CD14-positive monocyte (primary cell): ENCODE results near the gene COA3. TPM values are rescaled to one million over a fixed set of nuclear protein-coding genes. Genes with fewer than 3 reads are reported as not detected.

ENCODE experiments used
- DNase-seq, 3 donors: peaks; one replicate each; pipeline ENCODE4 v3.0.0-alpha.2; 2011 to 2022
- H2AFZ ChIP-seq: 2 replicates; pipeline ENCODE4 v1.6.0; 2012; ENCODE audit warnings: mild to moderate bottlenecking, low read depth, low read length, inconsistent platforms; ENCODE audit not compliant: insufficient read depth, poor library complexity, severe bottlenecking
- H3K27ac ChIP-seq, 2 donors: 1 replicate in 1 of 2; 2 replicates in 1 of 2; pipeline ENCODE4 v1.5.1; 2012 to 2013; ENCODE audit warnings: low read length in 2 of 2, control low read depth in 1 of 2, inconsistent platforms in 1 of 2, low read depth in 1 of 2, mild to moderate bottlenecking in 1 of 2
- H3K27me3 ChIP-seq, 2 donors: one replicate each; pipeline versions ENCODE4 v1.6.0 to v1.6.1; 2011 to 2013; ENCODE audit warnings: low read length in 2 of 2; ENCODE audit not compliant: control insufficient read depth in 2 of 2, insufficient read depth in 2 of 2
- H3K36me3 ChIP-seq, 2 donors: replicated peaks in 1 of 2; 1 replicate in 1 of 2; 2 replicates in 1 of 2; pipeline versions ENCODE4 v1.5.1 to v1.6.1; 2012 to 2013; ENCODE audit warnings: low read length in 2 of 2, control low read depth in 1 of 2, inconsistent platforms in 1 of 2, mild to moderate bottlenecking in 1 of 2; ENCODE audit not compliant: insufficient read depth in 2 of 2, control insufficient read depth in 1 of 2
- H3K4me1 ChIP-seq, 2 donors: 1 replicate in 1 of 2; 2 replicates in 1 of 2; pipeline versions ENCODE4 v1.5.1 to v1.6.1; 2012 to 2013; ENCODE audit warnings: low read length in 2 of 2, control low read depth in 1 of 2, inconsistent platforms in 1 of 2, mild to moderate bottlenecking in 1 of 2, moderate library complexity in 1 of 2; ENCODE audit not compliant: insufficient read depth in 2 of 2, control insufficient read depth in 1 of 2
- H3K4me2 ChIP-seq: replicated peaks from 2 replicates; pipeline ENCODE3; 2012; ENCODE audit warnings: low read length, moderate library complexity, mild to moderate bottlenecking; ENCODE audit not compliant: poor library complexity, severe bottlenecking; ENCODE audit errors: extremely low read depth
- H3K4me3 ChIP-seq, 3 experiments: fragments of 200-600 bp in 1 of 3; sonication (generic) in 1 of 3; replicated peaks in 1 of 3; 1 replicate in 2 of 3; 2 replicates in 1 of 3; pipeline ENCODE4 v1.5.1; 2011 to 2013; ENCODE audit warnings: low read length in 3 of 3, mild to moderate bottlenecking in 3 of 3, control low read depth in 2 of 3, low read depth in 2 of 3, inconsistent platforms in 1 of 3, moderate library complexity in 1 of 3
- H3K79me2 ChIP-seq: 2 replicates; pipeline ENCODE4 v1.6.0; 2012; ENCODE audit warnings: mild to moderate bottlenecking, control low read depth, inconsistent platforms, low read length, moderate library complexity; ENCODE audit not compliant: insufficient read depth
- H3K9ac ChIP-seq: 2 replicates; pipeline ENCODE4 v1.6.0; 2017; ENCODE audit warnings: low read length, mild to moderate bottlenecking; ENCODE audit not compliant: insufficient read depth, poor library complexity, severe bottlenecking
- H3K9me3 ChIP-seq, 2 donors: replicated peaks in 1 of 2; 1 replicate in 1 of 2; 2 replicates in 1 of 2; pipeline versions ENCODE4 v1.5.1 to v1.6.1; 2012 to 2013; ENCODE audit warnings: low read length in 2 of 2, control low read depth in 1 of 2; ENCODE audit not compliant: control insufficient read depth in 1 of 2, insufficient read depth in 1 of 2
- H4K20me1 ChIP-seq: 2 replicates; pipeline ENCODE4 v1.6.0; 2012; ENCODE audit warnings: mild to moderate bottlenecking, low read length, control low read depth, moderate library complexity; ENCODE audit not compliant: insufficient read depth
- H3K27ac Mint-ChIP-seq, 7 donors: one replicate each; pipeline ENCODE4 v1.8.0; 2020; ENCODE audit warnings: mild to moderate bottlenecking in 7 of 7, mixed read lengths in 7 of 7, moderate library complexity in 6 of 7, inconsistent platforms in 2 of 7
- H3K27me3 Mint-ChIP-seq, 3 donors: one replicate each; pipeline ENCODE4 v1.8.0; 2021 to 2022; ENCODE audit warnings: low read depth in 3 of 3, mild to moderate bottlenecking in 3 of 3, mixed read lengths in 3 of 3, moderate library complexity in 3 of 3, inconsistent platforms in 1 of 3
- H3K36me3 Mint-ChIP-seq, 2 donors: one replicate each; pipeline ENCODE4 v1.8.0; 2020; ENCODE audit warnings: mixed read lengths in 2 of 2, inconsistent platforms in 1 of 2, mild to moderate bottlenecking in 1 of 2
- H3K4me1 Mint-ChIP-seq: one replicate; pipeline ENCODE4 v1.8.0; 2020; ENCODE audit warnings: mild to moderate bottlenecking, mixed read lengths
- H3K4me3 Mint-ChIP-seq, 2 donors: one replicate each; pipeline ENCODE4 v1.8.0; 2020; ENCODE audit warnings: mild to moderate bottlenecking in 2 of 2, mixed read lengths in 2 of 2, moderate library complexity in 1 of 2
- H3K9me3 Mint-ChIP-seq, 7 donors: one replicate each; pipeline ENCODE4 v1.8.0; 2020 to 2022; ENCODE audit warnings: mixed read lengths in 7 of 7, mild to moderate bottlenecking in 6 of 7, moderate library complexity in 6 of 7, inconsistent platforms in 2 of 7
- CTCF ChIP-seq: fragments of 200-600 bp; IDR thresholded peaks from one replicate; pipeline ENCODE4 v1.8.0; 2022; ENCODE audit warnings: antibody characterized with exemption, mild to moderate bottlenecking
- WGBS: methylation state at CpG from one replicate; pipeline ENCODE4 v1.1.5; 2013; ENCODE audit warnings: missing lambda C conversion rate; ENCODE audit not compliant: insufficient coverage; 5-methylcytosine and 5-hydroxymethylcytosine counted together
- intact Hi-C, 2 donors: fragments of 100-400 bp; cut with micrococcal nuclease; formaldehyde crosslinking; loops; one replicate each; pipeline versions ENCODE4 v1.15.0 to v1.15.1; 2023
- polyA plus RNA-seq, 3 donors: library from polyadenylated mRNA; depleted of rRNA in 1 of 3; unstranded in 2 of 3; stranded (reverse) in 1 of 3; fragments of 300-500 nt in 2 of 3; fragments of >200 nt in 1 of 3; fragmentation: Illumina TruSeq in 2 of 3; gene quantifications; 1 replicate in 2 of 3; 2 replicates in 1 of 3; pipeline ENCODE4 v1.2.3, GENCODE V29; 2012 to 2021

The COA3 gene
- polyA plus RNA-seq, 3 donors: 21.5 to 171 (median 156) TPM

- DNase-seq: no peak
Measured at GRCh38 chr17:42841975-42842685, 43.6 kb upstream of the COA3 start.

GRCh38 chr17:42835732-42836131 is 37.2 kb upstream of the COA3 start:
- Histone ChIP-seq H3K27me3 (no peaks in the 10 kb centered on the region), H3K27ac (peak overlapping the region in 1 of 2 donors; percentile 26), H3K79me2 (peaks cover 34% of the 10 kb centered on the region), H3K4me2 (no peak overlapping the region), H3K36me3 (peaks cover 43 to 50% of the 10 kb centered on the region in 2 donors), H3K9ac (no peak overlapping the region), H3K9me3 (no peaks in the 10 kb centered on the region), H3K4me3 (no peak overlapping the region), H2AFZ (no peak overlapping the region), H3K4me1 (peaks cover 24 to 32% of the 10 kb centered on the region in 2 donors), H4K20me1 (peaks cover 20% of the 10 kb centered on the region)
- 97% methylated on average over 5 of the region's 6 CpGs for WGBS
- Mint-ChIP-seq H3K27me3 (peaks cover 0 to 4% (median 2%) of the 10 kb centered on the region in 3 donors), H3K27ac (peak overlapping the region in 4 of 7 donors; percentile 56 to 82 (median 70)), H3K36me3 (peaks cover 43 to 46% of the 10 kb centered on the region in 2 donors), H3K4me3 (no peak overlapping the region), H3K4me1 (peaks cover 24% of the 10 kb centered on the region), H3K9me3 (peaks cover 0 to 2% (median 0%) of the 10 kb centered on the region in 7 donors)
- DNase-seq: peak in 1 of 3 donors; percentile 21
- TF ChIP-seq CTCF: no peak
- intact Hi-C loops: no loop called here

More at GRCh38 chr17:42841975-42842685, 43.6 kb upstream of the COA3 start:
- no peak overlapping the region for H3K4me2 ChIP-seq
- WGBS: 76% methylated on average over 3 of the region's 11 CpGs
- no peak for TF ChIP-seq CTCF
- peaks cover 13 to 17% of the 10 kb centered on the region in 2 donors for H3K4me1 ChIP-seq
- H2AFZ ChIP-seq: no peak overlapping the region
- Mint-ChIP-seq H3K4me3 (no peak overlapping the region), H3K36me3 (peaks cover 75 to 86% of the 10 kb centered on the region in 2 donors), H3K27me3 (peaks cover 0 to 2% (median 2%) of the 10 kb centered on the region in 3 donors), H3K4me1 (peaks cover 25% of the 10 kb centered on the region), H3K27ac (peak overlapping the region in 4 of 7 donors; percentile 27 to 46 (median 41)), H3K9me3 (no peaks in the 10 kb centered on the region)
- H3K36me3 ChIP-seq: peaks cover 83 to 87% of the 10 kb centered on the region in 2 donors
- intact Hi-C loops: loop anchor here (2.0 to 10.0 kb wide), 4 partner anchors 95 to 155 kb away; partner anchors contain the start of gene RPL27 (in 2 of the 2)
- peaks cover 4% of the 10 kb centered on the region for H3K79me2 ChIP-seq
- no peaks in the 10 kb centered on the region for H3K9me3 ChIP-seq
- H3K27ac ChIP-seq: no peak overlapping the region
- H3K4me3 ChIP-seq: no peak overlapping the region
- H4K20me1 ChIP-seq: peaks cover 54% of the 10 kb centered on the region
- no peaks in the 10 kb centered on the region for H3K27me3 ChIP-seq
- H3K9ac ChIP-seq: no peak overlapping the region
